Measurements from ENCODE around the gene ABCC2.
"Not testable (repeated sequence)": the region's sequence is repeated elsewhere in the genome, so short reads cannot be mapped to it uniquely, and the experiment has no call there.

ABCC2 gene

GRCh38 chr10:99782447-99783286 is at the start of gene ABCC2:
ABCC2 (plus strand) TSS chr10:99782640; CDS start chr10:99782845, 205 bp downstream.
- no peak for DNase-seq

- DNase-seq = no peak
These were observed 49.1 kb upstream of the ABCC2 start for GRCh38 chr10:99733366-99733765.

- not testable (repeated sequence) for DNase-seq
These were observed 48.3 kb upstream of the ABCC2 start for GRCh38 chr10:99734111-99734510.

GRCh38 chr10:99740260-99740659 is 42.2 kb upstream of the ABCC2 start:
- no peak for DNase-seq

GRCh38 chr10:99740933-99741559 is 41.4 kb upstream of the ABCC2 start:
- no peak for DNase-seq

- DNase-seq = no peak
These were observed 40.2 kb upstream of the ABCC2 start for GRCh38 chr10:99742254-99742653.

- DNase-seq = no peak
These were observed 39.7 kb upstream of the ABCC2 start for GRCh38 chr10:99742701-99743100.

- no peak for DNase-seq
These were observed 38.6 kb upstream of the ABCC2 start for GRCh38 chr10:99743841-99744240.

- not testable (repeated sequence) for DNase-seq
These were observed 36.3 kb upstream of the ABCC2 start for GRCh38 chr10:99746166-99746565.

GRCh38 chr10:99748823-99749451 is 33.5 kb upstream of the ABCC2 start:
- no peak for DNase-seq

GRCh38 chr10:99750641-99751040 is 31.8 kb upstream of the ABCC2 start:
- DNase-seq = no peak

GRCh38 chr10:99754670-99755069 is 27.8 kb upstream of the ABCC2 start:
- DNase-seq = no peak

- no peak for DNase-seq
These were observed 26.3 kb upstream of the ABCC2 start for GRCh38 chr10:99756159-99756558.

GRCh38 chr10:99758211-99758891 is 24.1 kb upstream of the ABCC2 start:
- no peak for DNase-seq

- DNase-seq = no peak
These were observed 22.1 kb upstream of the ABCC2 start for GRCh38 chr10:99760321-99760720.

GRCh38 chr10:99761365-99761764 is 21.1 kb upstream of the ABCC2 start:
- no peak for DNase-seq

- no peak for DNase-seq
These were observed 16.7 kb upstream of the ABCC2 start for GRCh38 chr10:99765672-99766301.

- no peak for DNase-seq
These were observed 16.1 kb upstream of the ABCC2 start for GRCh38 chr10:99766302-99766681.

- no peak for DNase-seq
These were observed 14.5 kb upstream of the ABCC2 start for GRCh38 chr10:99767901-99768300.

GRCh38 chr10:99768556-99768955 is 13.9 kb upstream of the ABCC2 start:
- DNase-seq = no peak

GRCh38 chr10:99769706-99770105 is 12.7 kb upstream of the ABCC2 start:
- no peak for DNase-seq

- no peak for DNase-seq
These were observed 11.9 kb upstream of the ABCC2 start for GRCh38 chr10:99770408-99771045.

All from stimulated activated CD4-positive, alpha-beta T cell treated with anti-CD3 and anti-CD28 coated beads, Interleukin-2, amount 100 ng/mL, for 48 hours (primary cell).